ENCODE data around the gene PLXNA2.

DNA sequence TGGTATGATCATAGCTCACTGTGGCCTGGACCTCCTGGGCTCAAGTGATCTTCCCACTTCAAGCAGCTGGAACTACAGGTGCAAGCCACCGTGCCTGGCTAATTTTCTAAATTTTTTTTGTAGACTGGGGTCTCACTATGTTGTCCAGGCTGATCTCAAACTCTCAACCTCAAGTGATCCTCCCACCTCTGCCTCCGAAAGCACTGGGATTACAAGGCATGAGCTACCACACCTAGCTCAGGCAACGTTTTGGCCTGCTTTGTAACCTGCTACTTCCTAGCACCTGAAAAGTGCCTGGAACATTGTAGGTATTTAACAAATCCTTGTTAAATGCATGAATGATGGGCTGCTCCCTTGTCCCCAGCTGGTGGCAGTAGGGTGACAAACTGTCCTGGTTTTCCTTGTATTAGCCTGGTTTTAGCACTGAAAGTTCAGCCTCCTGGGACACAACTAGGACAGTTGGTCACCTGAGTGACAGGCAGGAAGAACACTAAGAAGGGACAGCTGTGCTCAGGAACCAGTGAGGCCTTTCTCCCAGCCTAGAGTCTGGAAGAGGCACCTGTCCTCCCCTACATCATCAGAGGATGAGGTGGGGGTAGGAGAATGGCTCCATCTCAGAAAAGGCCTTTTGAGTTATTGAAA, 244.8 kb downstream of the PLXNA2 start:
- no peak for TF ChIP-seq POLR2A (IDR thresholded peaks at IDR 0.05)
- TF ChIP-seq, protein P1, sequence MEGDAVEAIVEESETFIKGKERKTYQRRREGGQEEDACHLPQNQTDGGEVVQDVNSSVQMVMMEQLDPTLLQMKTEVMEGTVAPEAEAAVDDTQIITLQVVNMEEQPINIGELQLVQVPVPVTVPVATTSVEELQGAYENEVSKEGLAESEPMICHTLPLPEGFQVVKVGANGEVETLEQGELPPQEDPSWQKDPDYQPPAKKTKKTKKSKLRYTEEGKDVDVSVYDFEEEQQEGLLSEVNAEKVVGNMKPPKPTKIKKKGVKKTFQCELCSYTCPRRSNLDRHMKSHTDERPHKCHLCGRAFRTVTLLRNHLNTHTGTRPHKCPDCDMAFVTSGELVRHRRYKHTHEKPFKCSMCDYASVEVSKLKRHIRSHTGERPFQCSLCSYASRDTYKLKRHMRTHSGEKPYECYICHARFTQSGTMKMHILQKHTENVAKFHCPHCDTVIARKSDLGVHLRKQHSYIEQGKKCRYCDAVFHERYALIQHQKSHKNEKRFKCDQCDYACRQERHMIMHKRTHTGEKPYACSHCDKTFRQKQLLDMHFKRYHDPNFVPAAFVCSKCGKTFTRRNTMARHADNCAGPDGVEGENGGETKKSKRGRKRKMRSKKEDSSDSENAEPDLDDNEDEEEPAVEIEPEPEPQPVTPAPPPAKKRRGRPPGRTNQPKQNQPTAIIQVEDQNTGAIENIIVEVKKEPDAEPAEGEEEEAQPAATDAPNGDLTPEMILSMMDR (IDR thresholded peaks at IDR 0.05): no peak
